ENCODE measurements around the gene WDR53.
A peak's percentile ranks its signal among the peaks of the same experiment; 100 is the strongest.

GRCh38 chr3:196609343-196609775 is 41.0 kb upstream of the WDR53 start:
- TF ChIP-seq CTCF (conservative IDR thresholded peaks at IDR 0.05; ENCODE audit: low read length): peak; percentile 100
- TF ChIP-seq EZH2phosphoT487 (IDR thresholded peaks at IDR 0.05; ENCODE audit: borderline replicate concordance, low read depth, low read length): no peak

All from OCI-LY7 (cell line).